Measurements from ENCODE around the gene JOSD2. TPM values are rescaled to one million over a fixed set of nuclear protein-coding genes. Genes with fewer than 3 reads are reported as not detected.

JOSD2 gene
- total RNA-seq, 1 experiment from 2014 or later: 5.4 TPM

DNA sequence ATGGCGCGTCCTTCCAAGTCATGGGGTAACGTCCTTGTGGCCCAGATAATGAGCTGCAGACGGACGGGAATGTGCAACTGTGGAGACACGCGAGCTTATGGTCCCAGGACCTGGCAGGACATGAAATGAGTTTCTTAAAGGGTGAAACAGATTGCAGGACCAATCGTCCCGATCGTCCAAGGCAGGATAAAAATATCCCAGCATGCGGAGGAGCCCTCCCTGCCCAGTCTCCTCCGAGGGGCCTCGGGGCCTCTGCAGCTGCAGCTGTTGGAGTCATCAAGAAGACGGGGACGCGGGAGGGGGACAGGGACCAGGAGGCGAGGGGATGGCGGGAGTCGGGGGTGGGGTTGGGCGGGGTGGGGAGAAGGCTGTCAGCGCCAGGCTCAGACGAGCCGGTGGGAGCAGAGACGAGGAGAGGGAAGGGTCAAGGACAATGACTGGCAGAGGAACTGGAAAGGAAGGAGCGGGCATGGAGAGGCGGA lies 20.0 kb downstream of the JOSD2 start:
- Histone ChIP-seq H2BK120ac (ENCODE audit: low read depth, low read length, poor library complexity, severe bottlenecking) (no peak overlapping the region), H3K23ac (ENCODE audit: insufficient read length, low read depth, low read length) (no peak overlapping the region), H3K79me1 (ENCODE audit: insufficient read depth, low read depth, low read length, poor library complexity, severe bottlenecking) (no peaks in the 10 kb centered on the region), H3K27ac (ENCODE audit: insufficient read length, low read depth, low read length) (no peak overlapping the region), H3K14ac (ENCODE audit: insufficient read depth, low read length) (no peak overlapping the region), H3K56ac (ENCODE audit: insufficient read length, low read depth, low read length) (no peak overlapping the region), H4K5ac (ENCODE audit: insufficient read length, low read depth, low read length) (no peak overlapping the region), H4K91ac (ENCODE audit: insufficient read length, low read depth, low read length) (no peak overlapping the region), H2AFZ (ENCODE audit: low read length) (no peak overlapping the region), H3K4me2 (ENCODE audit: insufficient read depth, insufficient read length, low read length) (peak overlapping the region; percentile 11), H2AK5ac (ENCODE audit: insufficient read length, low read length) (no peak overlapping the region), H2BK5ac (ENCODE audit: insufficient read length, low read length) (no peak overlapping the region), H3K27me3 (ENCODE audit: insufficient read depth, low read length) (peaks cover 10% of the 10 kb centered on the region; the same call in 1 of the 2 replicates), H4K20me1 (ENCODE audit: control insufficient read depth, insufficient read depth, insufficient read length) (no peaks in the 10 kb centered on the region), H4K8ac (replicated peaks; ENCODE audit: insufficient read length, low read depth, low read length) (no peak overlapping the region), H3K4me1 (ENCODE audit: insufficient read depth, low read length) (peaks cover 4% of the 10 kb centered on the region; the same call in 1 of the 2 replicates), H3K23me2 (ENCODE audit: insufficient read length, low read depth, low read length, poor library complexity, severe bottlenecking) (peaks cover 5% of the 10 kb centered on the region), H3K9ac (ENCODE audit: extremely low read depth, insufficient read length, low read length) (no peak overlapping the region), H3T11ph (ENCODE audit: low read length) (no peak overlapping the region), H3K18ac (ENCODE audit: insufficient read length, low read depth, low read length) (no peak overlapping the region), H3K4ac (ENCODE audit: low read depth, low read length) (no peak overlapping the region), H2BK20ac (ENCODE audit: low read depth, low read length, poor library complexity, severe bottlenecking) (no peak overlapping the region), H3K9me3 (ENCODE audit: control insufficient read depth, low read depth, low read length) (peaks cover 8% of the 10 kb centered on the region), H2BK15ac (ENCODE audit: low read depth, low read length) (no peak overlapping the region), H2BK12ac (ENCODE audit: insufficient read length, low read depth, low read length) (no peak overlapping the region), H3K79me2 (ENCODE audit: insufficient read depth, low read length) (no peaks in the 10 kb centered on the region)
- DNase-seq: peak; percentile 25
- H3K4me1 Mint-ChIP-seq: peaks cover 29 to 43% of the 10 kb centered on the region in 2 experiments
- H3K9me3 Mint-ChIP-seq: peaks cover 16 to 28% of the 10 kb centered on the region in 2 experiments
- TF ChIP-seq, protein P1, sequence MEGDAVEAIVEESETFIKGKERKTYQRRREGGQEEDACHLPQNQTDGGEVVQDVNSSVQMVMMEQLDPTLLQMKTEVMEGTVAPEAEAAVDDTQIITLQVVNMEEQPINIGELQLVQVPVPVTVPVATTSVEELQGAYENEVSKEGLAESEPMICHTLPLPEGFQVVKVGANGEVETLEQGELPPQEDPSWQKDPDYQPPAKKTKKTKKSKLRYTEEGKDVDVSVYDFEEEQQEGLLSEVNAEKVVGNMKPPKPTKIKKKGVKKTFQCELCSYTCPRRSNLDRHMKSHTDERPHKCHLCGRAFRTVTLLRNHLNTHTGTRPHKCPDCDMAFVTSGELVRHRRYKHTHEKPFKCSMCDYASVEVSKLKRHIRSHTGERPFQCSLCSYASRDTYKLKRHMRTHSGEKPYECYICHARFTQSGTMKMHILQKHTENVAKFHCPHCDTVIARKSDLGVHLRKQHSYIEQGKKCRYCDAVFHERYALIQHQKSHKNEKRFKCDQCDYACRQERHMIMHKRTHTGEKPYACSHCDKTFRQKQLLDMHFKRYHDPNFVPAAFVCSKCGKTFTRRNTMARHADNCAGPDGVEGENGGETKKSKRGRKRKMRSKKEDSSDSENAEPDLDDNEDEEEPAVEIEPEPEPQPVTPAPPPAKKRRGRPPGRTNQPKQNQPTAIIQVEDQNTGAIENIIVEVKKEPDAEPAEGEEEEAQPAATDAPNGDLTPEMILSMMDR (conservative IDR thresholded peaks at IDR 0.05): no peak
- peak overlapping the region in 1 of 2 experiments; percentile 45; a peak in 2 of 5 replicates for H3K4me3 Mint-ChIP-seq
- WGBS (ENCODE audit: extremely low coverage, insufficient read length, low lambda C conversion rate): no CpG with 5 or more reads among the region's 26 CpGs
- H3K27me3 Mint-ChIP-seq (ENCODE audit: low read depth): peaks cover 98% of the 10 kb centered on the region
- H3K27ac Mint-ChIP-seq: peak overlapping the region in 1 of 3 experiments; percentile 8; a peak in 1 of 7 replicates
- H3K36me3 Mint-ChIP-seq (ENCODE audit: insufficient read depth in 1 of 3, low read depth in 3 of 3): peaks cover 12 to 17% (median 12%) of the 10 kb centered on the region in 3 experiments

Data from H9 (cell line).